Suprapubic skin (tissue), 4 donors: ENCODE measurements around the gene OR2J3.

Source experiments
- CTCF ChIP-seq, 2 donors: fragments of 200-600 bp in 1 of 2; fragments of 450-650 bp in 1 of 2; sonication (generic) in 1 of 2; IDR thresholded peaks; one replicate each; pipeline ENCODE4 v1.5.1; 2016 to 2019; ENCODE audit warnings: antibody characterized with exemption in 2 of 2, mild to moderate bottlenecking in 1 of 2, moderate library complexity in 1 of 2
- EP300 ChIP-seq: sonication (generic); formaldehyde crosslinking; IDR thresholded peaks from one replicate; pipeline ENCODE4 v1.6.1; 2017; ENCODE audit warnings: antibody characterized with exemption
- POLR2A ChIP-seq, 2 donors: fragments of 450-650 bp; IDR thresholded peaks; one replicate each; pipeline ENCODE4 v1.6.1; 2017; ENCODE audit warnings: antibody characterized with exemption in 2 of 2, mild to moderate bottlenecking in 2 of 2, moderate library complexity in 2 of 2
- POLR2AphosphoS5 ChIP-seq, 3 donors: sonication (generic); formaldehyde crosslinking; IDR thresholded peaks; one replicate each; pipeline ENCODE4 v1.6.1; 2017; ENCODE audit warnings: antibody characterized with exemption in 3 of 3

GRCh38 chr6:29079203-29079602 lies 28.7 kb upstream of the OR2J3 start:
- TF ChIP-seq CTCF (IDR thresholded peaks at IDR 0.05) (no peak), EP300 (no peak), POLR2A (IDR thresholded peaks at IDR 0.05) (no peak), POLR2AphosphoS5 (IDR thresholded peaks at IDR 0.05) (no peak)
